Activated CD4-positive, alpha-beta T cell treated with anti-CD3 and anti-CD28 coated beads, Interleukin-2, amount 50 U/mL, for 24 hours (primary cell): Measurements from ENCODE around the gene BEX4.
A peak's percentile ranks its signal among the peaks of the same experiment; 100 is the strongest.
"Not testable (repeated sequence)": the region's sequence is repeated elsewhere in the genome, so short reads cannot be mapped to it uniquely, and the experiment has no call there.

Source experiments
- DNase-seq, 2 donors: peaks; one replicate each; pipeline ENCODE4 v3.0.0-alpha.2; 2020; ENCODE audit warnings: low read depth in 1 of 2, low spot score in 1 of 2

BEX4 gene

GRCh38 chrX:103214870-103215424, at the start of gene BEX4:
TSS of gene BEX4 (plus strand) at chrX:103215108. CDS start at chrX:103216154, 1,046 bp downstream.
- DNase-seq = peak; percentile 49 to 56

- no peak for DNase-seq
Observed at GRCh38 chrX:103170216-103170615, 44.7 kb upstream of the BEX4 start.

GRCh38 chrX:103171353-103171752, 43.6 kb upstream of the BEX4 start:
- DNase-seq = no peak

- DNase-seq = not testable (repeated sequence)
Observed at GRCh38 chrX:103175256-103175655, 39.7 kb upstream of the BEX4 start.

- DNase-seq = peak; percentile 4 to 28
Observed at GRCh38 chrX:103175944-103176753, 38.8 kb upstream of the BEX4 start.

- no peak for DNase-seq
Observed at GRCh38 chrX:103177556-103177955, 37.4 kb upstream of the BEX4 start.

GRCh38 chrX:103183912-103184311, 31.0 kb upstream of the BEX4 start:
- DNase-seq = no peak

GRCh38 chrX:103187953-103188475, 26.9 kb upstream of the BEX4 start:
- no peak for DNase-seq

- no peak for DNase-seq
Observed at GRCh38 chrX:103197721-103198306, 17.1 kb upstream of the BEX4 start.

- DNase-seq = not testable (repeated sequence)
Observed at GRCh38 chrX:103198668-103199067, 16.2 kb upstream of the BEX4 start.

- no peak for DNase-seq
Observed at GRCh38 chrX:103201041-103201440, 13.9 kb upstream of the BEX4 start.

GRCh38 chrX:103210056-103210455, 4.9 kb upstream of the BEX4 start:
- no peak for DNase-seq

- peak in 1 of 2 donors; percentile 16 for DNase-seq
Observed at GRCh38 chrX:103211012-103211715, 3.7 kb upstream of the BEX4 start.

GRCh38 chrX:103212749-103213457, 2.0 kb upstream of the BEX4 start:
- DNase-seq = no peak

- DNase-seq = no peak
Observed at GRCh38 chrX:103215425-103215991, 600 bp downstream of the BEX4 start.

GRCh38 chrX:103220511-103221323, 5.8 kb downstream of the BEX4 start:
- no peak for DNase-seq

- DNase-seq = not testable (repeated sequence)
Observed at GRCh38 chrX:103225918-103226317, 11.0 kb downstream of the BEX4 start.

GRCh38 chrX:103233263-103233662, 18.4 kb downstream of the BEX4 start:
- DNase-seq = no peak

- no peak for DNase-seq
Observed at GRCh38 chrX:103234869-103235268, 20.0 kb downstream of the BEX4 start.

GRCh38 chrX:103235608-103236007, 20.7 kb downstream of the BEX4 start:
- not testable (repeated sequence) for DNase-seq
